HepG2 (cell line): ENCODE data around the gene NTSR2. TPM values are rescaled to one million over a fixed set of nuclear protein-coding genes. Genes with fewer than 3 reads are reported as not detected.

Experiments used
- ATAC-seq: fragments of 200-7000 bp; cut with Tn5 transposase; 3 replicates; pipeline ENCODE4 v1.9.1; 2020; ENCODE audit warnings: mild to moderate bottlenecking, moderate library complexity
- BruUV-seq: library from RNA; stranded (reverse); fragments of 400-500 nt; replicated peaks from 2 replicates; lab custom pipeline; 2021; lab: Mats Ljungman, UMichigan
- CTCF ChIA-PET: fragments of 300-600 bp; formaldehyde crosslinking; extraction: SDS; loops from one replicate; lab custom pipeline; 2021; ENCODE audit warnings: low total read pairs, inconsistent platforms, low intra/inter-chr PET ratio; lab: Yijun Ruan, JAX
- POLR2A ChIA-PET: fragments of 350-600 bp; sonication (Branson Sonifier 250); formaldehyde crosslinking; loops from one replicate; lab custom pipeline; 2020; ENCODE audit warnings: antibody characterized with exemption, inconsistent platforms; lab: Yijun Ruan, JAX
- DNase-seq: peaks from one replicate; pipeline ENCODE4 v3.0.0-alpha.2; 2015; ENCODE audit warnings: low spot score
- FAIRE-seq: peaks from 3 replicates; lab custom pipeline; 2011; peaks lifted over from hg19 to GRCh38; lab: Jason Lieb, UNC
- H2AFZ ChIP-seq: one replicate; pipeline ENCODE4 v1.6.1; 2011; ENCODE audit warnings: low read length, inconsistent platforms
- H3K27ac ChIP-seq: fragments of 300-600 bp; 3 replicates; pipeline ENCODE4 v1.8.0; 2011; ENCODE audit warnings: mixed run types, mild to moderate bottlenecking, mixed read lengths, low read length, inconsistent platforms; ENCODE audit not compliant: insufficient read depth; ENCODE audit errors: extremely low read length
- H3K27me3 ChIP-seq, 2 experiments: fragments of 200-600 bp in 1 of 2; 2 replicates in 1 of 2; 3 replicates in 1 of 2; pipeline versions ENCODE4 v1.6.0 to v1.8.0; 2011; ENCODE audit warnings: low read length in 2 of 2, mild to moderate bottlenecking in 2 of 2, moderate library complexity in 2 of 2, inconsistent platforms in 1 of 2; ENCODE audit not compliant: insufficient read depth in 2 of 2, control insufficient read depth in 1 of 2
- H3K36me3 ChIP-seq, 2 experiments: fragments of 200-600 bp in 1 of 2; replicated peaks in 1 of 2; 2 replicates in 1 of 2; 3 replicates in 1 of 2; pipeline versions ENCODE4 v1.5.1 to v1.8.0; 2011; ENCODE audit warnings: low read length in 2 of 2, inconsistent platforms in 1 of 2; ENCODE audit not compliant: insufficient read depth in 2 of 2, control insufficient read depth in 1 of 2
- H3K4me1 ChIP-seq: 2 replicates; pipeline ENCODE4 v1.5.1; 2012; ENCODE audit warnings: low read length, inconsistent platforms; ENCODE audit not compliant: insufficient read depth
- H3K4me2 ChIP-seq: 2 replicates; pipeline ENCODE4 v1.6.0; 2011; ENCODE audit warnings: low read depth, low read length, inconsistent platforms
- H3K4me3 ChIP-seq, 3 experiments: fragments of 200-600 bp in 1 of 3; sonication (generic), shearing (Covaris generic) in 1 of 3; replicated peaks in 1 of 3; 2 replicates each; pipeline ENCODE4 v1.5.1; 2011 to 2016; ENCODE audit warnings: low read length in 3 of 3, inconsistent platforms in 2 of 3, low read depth in 2 of 3, mild to moderate bottlenecking in 2 of 3, control low read depth in 1 of 3, mixed read lengths in 1 of 3; ENCODE audit not compliant: insufficient read depth in 1 of 3
- H3K79me2 ChIP-seq: one replicate; pipeline ENCODE4 v1.6.1; 2011; ENCODE audit warnings: low read length, inconsistent platforms; ENCODE audit not compliant: insufficient read depth
- H3K9ac ChIP-seq: 2 replicates; pipeline ENCODE4 v1.6.0; 2011; ENCODE audit warnings: mild to moderate bottlenecking, low read depth, low read length, inconsistent platforms; ENCODE audit not compliant: insufficient read depth
- H3K9me3 ChIP-seq: 2 replicates; pipeline ENCODE4 v1.5.1; 2012; ENCODE audit warnings: mild to moderate bottlenecking, low read length
- H4K20me1 ChIP-seq: 2 replicates; pipeline ENCODE4 v1.6.0; 2011; ENCODE audit warnings: inconsistent platforms, mild to moderate bottlenecking, low read length, moderate library complexity; ENCODE audit not compliant: insufficient read depth
- KAT7 ChIP-seq: IDR thresholded peaks from 2 replicates; pipeline ENCODE4 v1.6.1; 2018; ENCODE audit warnings: borderline replicate concordance, missing compliant biosample characterization
- TGIF2 ChIP-seq: IDR thresholded peaks from 2 replicates; pipeline ENCODE4 v1.6.1; 2016; ENCODE audit warnings: control low read depth, missing compliant biosample characterization
- THAP7 ChIP-seq: sonication (generic); formaldehyde crosslinking; IDR thresholded peaks from 2 replicates; pipeline ENCODE4 v1.8.1; 2023; ENCODE audit warnings: mild to moderate bottlenecking, missing genetic modification reagents
- ZFP1 ChIP-seq: IDR thresholded peaks from 2 replicates; pipeline ENCODE4 v1.6.1; 2016
- WGBS: methylation state at CpG from one replicate; pipeline ENCODE4 v1.1.6; 2017; ENCODE audit warnings: low lambda C conversion rate; 5-methylcytosine and 5-hydroxymethylcytosine counted together
- in situ Hi-C: cut with HindIII; loops from 2 replicates; pipeline ENCODE4 v1.10.0; 2017; ENCODE audit warnings: low pct_unique_long_range_greater_than_20kb; ENCODE audit not compliant: extremely low pct_ligation_motif_present
- intact Hi-C: fragments of 100-400 bp; cut with micrococcal nuclease; formaldehyde crosslinking; loops from one replicate; pipeline ENCODE4 v1.10.0; 2022; ENCODE audit not compliant: unreplicated experiment
- polyA plus RNA-seq, 8 experiments: library from polyadenylated mRNA; depleted of rRNA in 3 of 8; stranded (reverse) in 7 of 8; unstranded in 1 of 8; fragments of >200 nt; fragmentation: Illumina TruSeq in 4 of 8; extraction: Trizol in 4 of 8; gene quantifications; 2 replicates each; pipeline versions ENCODE4 v1.2.1 to v1.2.3, GENCODE V29; 2011 to 2016; ENCODE audit warnings: low read depth in 4 of 8, missing spikeins in 1 of 8, mixed read lengths in 1 of 8; ENCODE audit not compliant: insufficient read depth in 1 of 8
- total RNA-seq, 5 experiments: library from RNA; depleted of rRNA; stranded (reverse); fragments of >200 nt; fragmentation: Illumina TruSeq; extraction: Trizol; gene quantifications; 2 replicates each; pipeline ENCODE4 v1.2.3, GENCODE V29; 2016; ENCODE audit warnings: low read depth in 1 of 5
- TF ChIP-seq, protein P1 (sequence below): sonication (generic); formaldehyde crosslinking; IDR thresholded peaks from 2 replicates; pipeline ENCODE4 v1.4.0; 2020; ENCODE audit warnings: mild to moderate bottlenecking, missing genetic modification reagents
- TF ChIP-seq, protein P2 (sequence below): sonication (generic); formaldehyde crosslinking; IDR thresholded peaks from 2 replicates; pipeline ENCODE4 v1.5.0; 2020; ENCODE audit warnings: mild to moderate bottlenecking, missing genetic modification reagents, moderate library complexity
- TF ChIP-seq, protein P3 (sequence below): sonication (generic); formaldehyde crosslinking; IDR thresholded peaks from 2 replicates; pipeline ENCODE4 v1.4.0; 2020; ENCODE audit warnings: mild to moderate bottlenecking, missing genetic modification reagents

Gene NTSR2
- total and polyA plus RNA-seq, 2 of the 13 experiments (the other 11 are each of a cell fraction or from before 2014, with no cell fraction given), result not detected

DNA sequence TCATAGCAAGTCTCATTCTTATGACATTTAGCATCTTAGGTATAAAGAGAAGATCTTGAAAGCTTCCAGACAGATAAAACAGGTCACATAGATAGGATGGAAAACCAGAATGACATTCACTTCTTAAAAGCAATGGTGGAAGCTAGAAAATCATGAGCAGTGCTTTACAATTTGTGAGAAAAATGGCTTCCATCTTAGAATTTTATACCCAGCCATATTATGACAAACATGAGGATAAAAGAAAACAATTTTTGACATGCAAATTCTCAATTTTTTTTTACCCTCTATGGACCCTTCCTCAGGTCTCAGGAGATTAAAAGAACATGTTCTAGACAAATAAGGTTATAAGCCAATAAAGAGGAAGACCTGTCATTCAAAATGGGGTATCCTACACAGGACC, 7.1 kb downstream of the NTSR2 start:
- TF ChIP-seq, protein P1, sequence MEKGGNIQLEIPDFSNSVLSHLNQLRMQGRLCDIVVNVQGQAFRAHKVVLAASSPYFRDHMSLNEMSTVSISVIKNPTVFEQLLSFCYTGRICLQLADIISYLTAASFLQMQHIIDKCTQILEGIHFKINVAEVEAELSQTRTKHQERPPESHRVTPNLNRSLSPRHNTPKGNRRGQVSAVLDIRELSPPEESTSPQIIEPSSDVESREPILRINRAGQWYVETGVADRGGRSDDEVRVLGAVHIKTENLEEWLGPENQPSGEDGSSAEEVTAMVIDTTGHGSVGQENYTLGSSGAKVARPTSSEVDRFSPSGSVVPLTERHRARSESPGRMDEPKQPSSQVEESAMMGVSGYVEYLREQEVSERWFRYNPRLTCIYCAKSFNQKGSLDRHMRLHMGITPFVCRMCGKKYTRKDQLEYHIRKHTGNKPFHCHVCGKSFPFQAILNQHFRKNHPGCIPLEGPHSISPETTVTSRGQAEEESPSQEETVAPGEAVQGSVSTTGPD (CRISPR knock-in tag), result no peak
- TF ChIP-seq KAT7 (CRISPR knock-in tag) (no peak), ZFP1 (CRISPR knock-in tag) (peak; percentile 90; the same call in 1 of the 2 replicates), TGIF2 (no peak)
- H3K4me2 ChIP-seq, result no peak overlapping the region
- intact Hi-C loops, result no loop called here
- POLR2A ChIA-PET, result no interaction called here
- no peaks in the 10 kb centered on the region for H3K4me1 ChIP-seq
- peaks cover 8% of the 10 kb centered on the region for H3K9me3 ChIP-seq
- H3K4me3 ChIP-seq, result no peak overlapping the region
- no peaks in the 10 kb centered on the region for H3K36me3 ChIP-seq
- FAIRE-seq (no peak), ATAC-seq (no peak), DNase-seq (no peak)
- no TSS peak for BruUV-seq
- in situ Hi-C loops, result no loop called here
- no peak overlapping the region for H3K9ac ChIP-seq
- CTCF ChIA-PET, result no interaction called here
- no peak overlapping the region for H2AFZ ChIP-seq
- H3K27me3 ChIP-seq, result peaks cover 12 to 63% of the 10 kb centered on the region in 2 experiments; a peak in 4 of 5 replicates
- H4K20me1 ChIP-seq, result no peaks in the 10 kb centered on the region
- no peak overlapping the region for H3K27ac ChIP-seq
- no peaks in the 10 kb centered on the region for H3K79me2 ChIP-seq

DNA sequence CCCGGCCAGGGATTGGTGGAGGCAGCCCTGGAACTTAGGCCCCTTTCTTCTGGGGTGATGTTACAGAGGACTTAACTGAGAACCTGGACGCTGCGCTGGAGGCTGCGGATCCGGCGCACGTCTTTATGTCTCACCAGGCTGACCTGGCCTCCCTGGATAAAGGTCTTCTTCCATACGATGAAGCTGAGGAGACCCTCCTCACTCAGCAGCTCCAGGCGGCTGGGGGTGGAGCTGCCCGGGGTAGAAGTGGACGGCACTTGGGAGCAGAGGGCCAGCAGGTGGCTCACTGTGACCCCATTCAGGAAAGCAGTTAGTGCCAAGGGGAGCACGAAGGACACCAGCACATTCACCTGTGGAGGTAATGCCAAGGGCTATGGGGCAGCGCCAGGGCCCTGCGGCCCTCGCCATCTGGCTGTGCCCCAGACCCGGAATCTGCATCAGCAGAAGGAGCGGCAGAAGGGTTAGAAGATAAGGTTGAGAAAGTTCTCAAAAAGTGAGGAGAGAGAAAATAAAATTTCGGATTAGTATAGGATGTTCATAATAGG, 8.0 kb downstream of the NTSR2 start:
- intact Hi-C loops, result no loop called here
- H3K9me3 ChIP-seq, result peaks cover 8% of the 10 kb centered on the region
- no peak for TF ChIP-seq THAP7 (CRISPR knock-in tag)
- TF ChIP-seq, protein P2, sequence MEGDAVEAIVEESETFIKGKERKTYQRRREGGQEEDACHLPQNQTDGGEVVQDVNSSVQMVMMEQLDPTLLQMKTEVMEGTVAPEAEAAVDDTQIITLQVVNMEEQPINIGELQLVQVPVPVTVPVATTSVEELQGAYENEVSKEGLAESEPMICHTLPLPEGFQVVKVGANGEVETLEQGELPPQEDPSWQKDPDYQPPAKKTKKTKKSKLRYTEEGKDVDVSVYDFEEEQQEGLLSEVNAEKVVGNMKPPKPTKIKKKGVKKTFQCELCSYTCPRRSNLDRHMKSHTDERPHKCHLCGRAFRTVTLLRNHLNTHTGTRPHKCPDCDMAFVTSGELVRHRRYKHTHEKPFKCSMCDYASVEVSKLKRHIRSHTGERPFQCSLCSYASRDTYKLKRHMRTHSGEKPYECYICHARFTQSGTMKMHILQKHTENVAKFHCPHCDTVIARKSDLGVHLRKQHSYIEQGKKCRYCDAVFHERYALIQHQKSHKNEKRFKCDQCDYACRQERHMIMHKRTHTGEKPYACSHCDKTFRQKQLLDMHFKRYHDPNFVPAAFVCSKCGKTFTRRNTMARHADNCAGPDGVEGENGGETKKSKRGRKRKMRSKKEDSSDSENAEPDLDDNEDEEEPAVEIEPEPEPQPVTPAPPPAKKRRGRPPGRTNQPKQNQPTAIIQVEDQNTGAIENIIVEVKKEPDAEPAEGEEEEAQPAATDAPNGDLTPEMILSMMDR (CRISPR knock-in tag), result peak; percentile 20; the same call in 1 of the 2 replicates
- TF ChIP-seq, protein P3, sequence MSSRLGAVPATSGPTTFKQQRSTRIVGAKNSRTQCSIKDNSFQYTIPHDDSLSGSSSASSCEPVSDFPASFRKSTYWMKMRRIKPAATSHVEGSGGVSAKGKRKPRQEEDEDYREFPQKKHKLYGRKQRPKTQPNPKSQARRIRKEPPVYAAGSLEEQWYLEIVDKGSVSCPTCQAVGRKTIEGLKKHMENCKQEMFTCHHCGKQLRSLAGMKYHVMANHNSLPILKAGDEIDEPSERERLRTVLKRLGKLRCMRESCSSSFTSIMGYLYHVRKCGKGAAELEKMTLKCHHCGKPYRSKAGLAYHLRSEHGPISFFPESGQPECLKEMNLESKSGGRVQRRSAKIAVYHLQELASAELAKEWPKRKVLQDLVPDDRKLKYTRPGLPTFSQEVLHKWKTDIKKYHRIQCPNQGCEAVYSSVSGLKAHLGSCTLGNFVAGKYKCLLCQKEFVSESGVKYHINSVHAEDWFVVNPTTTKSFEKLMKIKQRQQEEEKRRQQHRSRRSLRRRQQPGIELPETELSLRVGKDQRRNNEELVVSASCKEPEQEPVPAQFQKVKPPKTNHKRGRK (CRISPR knock-in tag), result no peak
- no peaks in the 10 kb centered on the region for H3K36me3 ChIP-seq
- H3K27ac ChIP-seq, result no peak overlapping the region
- FAIRE-seq (no peak), ATAC-seq (peak; percentile 14; the same call in 1 of the 3 replicates), DNase-seq (no peak)
- H3K9ac ChIP-seq, result no peak overlapping the region
- no peaks in the 10 kb centered on the region for H3K79me2 ChIP-seq
- H3K4me1 ChIP-seq, result 0 out of 2 replicates have a peak, but pooled peaks cover under 1% of the 10 kb centered on the region
- no peak overlapping the region for H3K4me2 ChIP-seq
- no peak overlapping the region for H2AFZ ChIP-seq
- ChIA-PET POLR2A (no interaction called here), CTCF (no interaction called here)
- 54% methylated on average over 18 of the region's 18 CpGs for WGBS
- no TSS peak for BruUV-seq
- H3K27me3 ChIP-seq, result peaks cover 12 to 63% of the 10 kb centered on the region in 2 experiments; a peak in 4 of 5 replicates
- in situ Hi-C loops, result no loop called here
- H3K4me3 ChIP-seq, result no peak overlapping the region
- no peaks in the 10 kb centered on the region for H4K20me1 ChIP-seq
